RWPE2 (cell line): ENCODE measurements around the gene GSTO2.

Experiments
- ATAC-seq: fragments of 200-7000 bp; cut with Tn5 transposase; 3 replicates; pipeline ENCODE4 v1.9.1; 2021; ENCODE audit warnings: low read depth
- DNase-seq: peaks from one replicate; pipeline ENCODE4 v3.0.0-alpha.2; 2020; ENCODE audit warnings: low spot score
- H3K27ac ChIP-seq: fragments of 450-650 bp; 2 replicates; pipeline ENCODE4 v1.5.1; 2017; ENCODE audit warnings: mild to moderate bottlenecking; ENCODE audit not compliant: poor library complexity, severe bottlenecking
- H3K27me3 ChIP-seq: fragments of 250-450 bp; sonication (Bioruptor Pico); 2 replicates; pipeline ENCODE4 v1.5.1; 2021; ENCODE audit warnings: mild to moderate bottlenecking, moderate library complexity; ENCODE audit not compliant: insufficient read depth, poor library complexity, severe bottlenecking
- H3K36me3 ChIP-seq: fragments of 250-450 bp; sonication (Bioruptor Pico); 2 replicates; pipeline ENCODE4 v1.5.1; 2020; ENCODE audit warnings: low read depth, mild to moderate bottlenecking, moderate library complexity
- H3K4me1 ChIP-seq: fragments of 250-450 bp; sonication (Bioruptor Pico); 2 replicates; pipeline ENCODE4 v1.5.1; 2021; ENCODE audit warnings: mild to moderate bottlenecking, moderate library complexity; ENCODE audit not compliant: insufficient read depth, poor library complexity, severe bottlenecking
- H3K4me3 ChIP-seq: fragments of 250-450 bp; sonication (Bioruptor Pico); 2 replicates; pipeline ENCODE4 v1.5.1; 2021; ENCODE audit warnings: mild to moderate bottlenecking, moderate library complexity; ENCODE audit not compliant: severe bottlenecking
- H3K9me3 ChIP-seq: fragments of 250-450 bp; sonication (Bioruptor Pico); 2 replicates; pipeline ENCODE4 v1.5.1; 2021; ENCODE audit warnings: mild to moderate bottlenecking, moderate library complexity; ENCODE audit not compliant: severe bottlenecking
- CTCF ChIP-seq: fragments of 450-650 bp; IDR thresholded peaks from one replicate; pipeline ENCODE4 v1.5.1; 2017; ENCODE audit warnings: mild to moderate bottlenecking, moderate library complexity; ENCODE audit not compliant: poor library complexity, severe bottlenecking

The GSTO2 gene

GRCh38 chr10:104337521-104337984 lies 68.6 kb downstream of the GSTO2 start:
- Histone ChIP-seq H3K4me1 (peaks cover 23% of the 10 kb centered on the region), H3K27ac (peak overlapping the region; percentile 99), H3K27me3 (no peaks in the 10 kb centered on the region), H3K4me3 (peak overlapping the region; percentile 91), H3K36me3 (peaks cover 7% of the 10 kb centered on the region), H3K9me3 (no peaks in the 10 kb centered on the region)
- ATAC-seq (peak; percentile 21), DNase-seq (no peak)
- TF ChIP-seq CTCF, result no peak

GRCh38 chr10:104337985-104338735 lies 69.2 kb downstream of the GSTO2 start, which contains the start of gene ITPRIP:
Gene ITPRIP, minus strand, starts transcription at chr10:104338465. Its CDS starts 22,414 bp downstream, at chr10:104316051.
- DNase-seq (no peak), ATAC-seq (peak; percentile 60)
- peaks cover 21% of the 10 kb centered on the region for H3K4me1 ChIP-seq
- no peaks in the 10 kb centered on the region for H3K9me3 ChIP-seq
- H3K36me3 ChIP-seq, result peaks cover 7% of the 10 kb centered on the region
- peak within 1 kb of the TSS; percentile 91 for H3K4me3 ChIP-seq
- peak within 1 kb of the TSS; percentile 99 for H3K27ac ChIP-seq
- no peaks in the 10 kb centered on the region for H3K27me3 ChIP-seq
- TF ChIP-seq CTCF, result peak; percentile 19

- Histone ChIP-seq H3K27me3 (no peaks in the 10 kb centered on the region), H3K36me3 (peaks cover 2% of the 10 kb centered on the region), H3K27ac (peak overlapping the region; percentile 99), H3K9me3 (no peaks in the 10 kb centered on the region), H3K4me1 (peaks cover 20% of the 10 kb centered on the region), H3K4me3 (peak overlapping the region; percentile 91)
- ATAC-seq, result peak; percentile 66
- no peak for DNase-seq
- TF ChIP-seq CTCF, result no peak
Measured at GRCh38 chr10:104339469-104340110, 70.6 kb downstream of the GSTO2 start.

GRCh38 chr10:104340111-104340526 lies 71.1 kb downstream of the GSTO2 start:
- Histone ChIP-seq H3K27ac (peak overlapping the region; percentile 99), H3K4me1 (peaks cover 15% of the 10 kb centered on the region)
- TF ChIP-seq CTCF, result no peak

More at GRCh38 chr10:104340111-104340526, 71.1 kb downstream of the GSTO2 start:
- DNase-seq, result no peak
- H3K9me3 ChIP-seq, result no peaks in the 10 kb centered on the region
- no peaks in the 10 kb centered on the region for H3K27me3 ChIP-seq
- no peaks in the 10 kb centered on the region; the same call in 1 of the 2 replicates for H3K36me3 ChIP-seq
- ATAC-seq, result peak; percentile 41
- no peak overlapping the region for H3K4me3 ChIP-seq
